HL-60 (cell line): ENCODE measurements around the gene DSC1.
A peak's percentile ranks its signal among the peaks of the same experiment; 100 is the strongest.

Experiments
- DNase-seq, 2 experiments: peaks; one replicate each; pipeline ENCODE4 v3.0.0-alpha.2; 2010 to 2020; ENCODE audit warnings: low read depth in 1 of 2, low spot score in 1 of 2
- H3K27ac ChIP-seq: fragments of 250-450 bp; sonication (Bioruptor Pico); replicated peaks from 2 replicates; pipeline ENCODE4 v1.5.1; 2020; ENCODE audit warnings: mild to moderate bottlenecking, moderate library complexity
- H3K27me3 ChIP-seq: fragments of 250-450 bp; sonication (Bioruptor Pico); 2 replicates; pipeline ENCODE4 v1.5.1; 2021; ENCODE audit warnings: mild to moderate bottlenecking, moderate library complexity; ENCODE audit not compliant: insufficient read depth, poor library complexity, severe bottlenecking
- H3K4me3 ChIP-seq: replicated peaks from 2 replicates; pipeline ENCODE4 v1.5.1; 2011; ENCODE audit warnings: mild to moderate bottlenecking, control low read depth, low read length; ENCODE audit not compliant: insufficient read depth
- GABPA ChIP-seq: IDR thresholded peaks from 2 replicates; pipeline ENCODE4 v1.6.1; 2012; ENCODE audit warnings: low read depth
- POLR2AphosphoS5 ChIP-seq: IDR thresholded peaks from 2 replicates; pipeline ENCODE4 v1.6.1; 2012; ENCODE audit warnings: low read depth
- SPI1 ChIP-seq: IDR thresholded peaks from 2 replicates; pipeline ENCODE4 v1.6.1; 2012; ENCODE audit warnings: low read depth, mild to moderate bottlenecking, borderline replicate concordance
- TF ChIP-seq, protein P1 (sequence below): IDR thresholded peaks from 2 replicates; pipeline ENCODE4 v1.6.1; 2012; ENCODE audit warnings: low read depth; ENCODE audit not compliant: insufficient replicate concordance
- TF ChIP-seq, protein P2 (sequence below): IDR thresholded peaks from one replicate; pipeline ENCODE4 v1.5.1; 2011; ENCODE audit warnings: low read length, control low read depth, inconsistent platforms; ENCODE audit not compliant: insufficient read depth

The DSC1 gene

DNA sequence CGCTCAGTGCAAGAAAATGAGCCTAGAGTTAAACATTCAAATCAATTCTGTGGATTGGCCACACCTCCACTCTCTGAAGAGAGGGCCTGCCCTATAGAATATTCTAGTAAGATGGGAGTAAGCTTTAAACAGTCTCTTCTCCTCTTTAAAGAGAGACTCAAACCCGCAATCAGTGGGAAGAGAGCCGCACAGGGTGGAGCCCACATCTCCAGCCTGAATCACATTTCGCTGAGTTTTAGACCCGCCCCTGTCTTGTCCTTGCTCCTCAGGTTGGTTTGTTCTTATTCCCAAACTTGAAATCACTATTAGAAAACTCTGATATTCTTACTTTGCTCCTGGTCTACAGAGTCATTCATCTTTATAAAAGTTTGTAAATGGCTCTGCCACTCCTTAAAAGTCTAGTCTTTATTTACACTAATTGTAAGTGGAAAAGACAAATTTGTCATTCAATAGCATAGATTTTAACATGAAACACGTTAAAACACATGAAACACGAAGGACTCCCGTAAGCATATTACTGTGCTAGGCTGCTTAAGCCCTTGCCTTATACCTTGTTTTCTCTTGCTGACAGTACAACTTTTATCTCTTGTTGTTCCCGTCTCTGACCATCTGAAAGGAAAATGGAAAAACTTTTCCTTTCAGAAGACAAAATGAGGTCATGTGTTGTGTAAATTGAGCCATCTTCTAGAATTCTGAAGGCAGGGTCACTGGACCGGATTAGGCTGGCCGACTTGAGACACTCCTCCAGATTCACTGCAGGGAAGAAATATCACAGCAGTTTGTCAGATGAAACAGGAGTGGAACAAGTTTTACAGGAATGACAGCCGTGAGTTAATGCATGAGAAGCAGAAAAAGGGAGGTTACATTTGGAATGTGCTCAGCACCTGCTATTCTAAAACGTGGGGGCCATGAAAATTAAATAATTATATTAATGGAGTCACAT lies 5.6 kb downstream of the DSC1 start:
- TF ChIP-seq SPI1 (no peak), POLR2AphosphoS5 (no peak), GABPA (no peak)
- TF ChIP-seq, protein P1, sequence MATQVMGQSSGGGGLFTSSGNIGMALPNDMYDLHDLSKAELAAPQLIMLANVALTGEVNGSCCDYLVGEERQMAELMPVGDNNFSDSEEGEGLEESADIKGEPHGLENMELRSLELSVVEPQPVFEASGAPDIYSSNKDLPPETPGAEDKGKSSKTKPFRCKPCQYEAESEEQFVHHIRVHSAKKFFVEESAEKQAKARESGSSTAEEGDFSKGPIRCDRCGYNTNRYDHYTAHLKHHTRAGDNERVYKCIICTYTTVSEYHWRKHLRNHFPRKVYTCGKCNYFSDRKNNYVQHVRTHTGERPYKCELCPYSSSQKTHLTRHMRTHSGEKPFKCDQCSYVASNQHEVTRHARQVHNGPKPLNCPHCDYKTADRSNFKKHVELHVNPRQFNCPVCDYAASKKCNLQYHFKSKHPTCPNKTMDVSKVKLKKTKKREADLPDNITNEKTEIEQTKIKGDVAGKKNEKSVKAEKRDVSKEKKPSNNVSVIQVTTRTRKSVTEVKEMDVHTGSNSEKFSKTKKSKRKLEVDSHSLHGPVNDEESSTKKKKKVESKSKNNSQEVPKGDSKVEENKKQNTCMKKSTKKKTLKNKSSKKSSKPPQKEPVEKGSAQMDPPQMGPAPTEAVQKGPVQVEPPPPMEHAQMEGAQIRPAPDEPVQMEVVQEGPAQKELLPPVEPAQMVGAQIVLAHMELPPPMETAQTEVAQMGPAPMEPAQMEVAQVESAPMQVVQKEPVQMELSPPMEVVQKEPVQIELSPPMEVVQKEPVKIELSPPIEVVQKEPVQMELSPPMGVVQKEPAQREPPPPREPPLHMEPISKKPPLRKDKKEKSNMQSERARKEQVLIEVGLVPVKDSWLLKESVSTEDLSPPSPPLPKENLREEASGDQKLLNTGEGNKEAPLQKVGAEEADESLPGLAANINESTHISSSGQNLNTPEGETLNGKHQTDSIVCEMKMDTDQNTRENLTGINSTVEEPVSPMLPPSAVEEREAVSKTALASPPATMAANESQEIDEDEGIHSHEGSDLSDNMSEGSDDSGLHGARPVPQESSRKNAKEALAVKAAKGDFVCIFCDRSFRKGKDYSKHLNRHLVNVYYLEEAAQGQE: no peak
- TF ChIP-seq, protein P2, sequence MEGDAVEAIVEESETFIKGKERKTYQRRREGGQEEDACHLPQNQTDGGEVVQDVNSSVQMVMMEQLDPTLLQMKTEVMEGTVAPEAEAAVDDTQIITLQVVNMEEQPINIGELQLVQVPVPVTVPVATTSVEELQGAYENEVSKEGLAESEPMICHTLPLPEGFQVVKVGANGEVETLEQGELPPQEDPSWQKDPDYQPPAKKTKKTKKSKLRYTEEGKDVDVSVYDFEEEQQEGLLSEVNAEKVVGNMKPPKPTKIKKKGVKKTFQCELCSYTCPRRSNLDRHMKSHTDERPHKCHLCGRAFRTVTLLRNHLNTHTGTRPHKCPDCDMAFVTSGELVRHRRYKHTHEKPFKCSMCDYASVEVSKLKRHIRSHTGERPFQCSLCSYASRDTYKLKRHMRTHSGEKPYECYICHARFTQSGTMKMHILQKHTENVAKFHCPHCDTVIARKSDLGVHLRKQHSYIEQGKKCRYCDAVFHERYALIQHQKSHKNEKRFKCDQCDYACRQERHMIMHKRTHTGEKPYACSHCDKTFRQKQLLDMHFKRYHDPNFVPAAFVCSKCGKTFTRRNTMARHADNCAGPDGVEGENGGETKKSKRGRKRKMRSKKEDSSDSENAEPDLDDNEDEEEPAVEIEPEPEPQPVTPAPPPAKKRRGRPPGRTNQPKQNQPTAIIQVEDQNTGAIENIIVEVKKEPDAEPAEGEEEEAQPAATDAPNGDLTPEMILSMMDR: no peak
- no peaks in the 10 kb centered on the region for H3K27me3 ChIP-seq
- DNase-seq: no peak
- H3K27ac ChIP-seq: no peak overlapping the region
- H3K4me3 ChIP-seq: no peak overlapping the region

DNA sequence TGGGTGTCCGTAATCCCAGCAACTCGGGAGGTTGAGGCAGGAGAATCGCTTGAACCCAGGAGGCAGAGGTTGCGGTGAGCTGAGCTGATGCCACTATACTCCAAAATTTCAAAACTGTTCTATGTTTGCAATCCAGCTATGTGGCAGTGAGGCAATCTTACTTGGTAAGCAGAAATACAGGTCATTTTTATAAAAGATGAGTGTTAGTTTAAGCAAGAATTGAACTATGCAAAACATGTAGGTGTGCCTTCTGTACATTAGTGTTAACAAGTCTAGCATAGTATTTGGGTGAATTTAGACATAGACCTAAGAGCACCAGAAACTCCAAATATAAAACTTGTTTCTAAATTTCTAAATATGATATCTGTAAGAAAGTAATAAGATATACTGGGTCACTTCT lies 7.2 kb downstream of the DSC1 start:
- Histone ChIP-seq H3K27ac (no peak overlapping the region), H3K27me3 (no peaks in the 10 kb centered on the region), H3K4me3 (no peak overlapping the region)
- TF ChIP-seq, protein P1: no peak
- TF ChIP-seq SPI1: no peak
- no peak for TF ChIP-seq POLR2AphosphoS5
- TF ChIP-seq, protein P2: no peak
- no peak for TF ChIP-seq GABPA
- DNase-seq: peak in 1 of 2 experiments; percentile 20

DNA sequence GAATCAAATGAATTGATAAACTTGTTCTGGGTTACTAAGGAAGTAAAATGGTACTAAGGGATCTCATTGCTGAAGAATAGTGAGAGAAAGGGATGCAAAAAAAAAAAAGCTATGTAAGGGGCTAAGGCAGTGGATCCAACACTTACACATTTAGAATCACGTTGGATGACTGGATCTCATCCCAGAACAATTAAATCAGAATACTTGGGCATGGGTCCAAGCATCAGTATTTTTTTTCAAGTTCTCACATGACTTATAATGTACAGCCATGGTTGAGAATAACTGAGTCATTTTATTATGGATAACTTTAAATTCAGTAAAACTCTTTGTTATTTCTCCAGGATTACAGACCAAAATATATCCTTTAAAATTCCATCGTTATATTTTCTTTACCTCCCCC lies 8.5 kb downstream of the DSC1 start:
- no peak overlapping the region for H3K27ac ChIP-seq
- no peak for DNase-seq
- TF ChIP-seq POLR2AphosphoS5: no peak
- TF ChIP-seq, protein P1: no peak
- TF ChIP-seq, protein P2: no peak
- no peak overlapping the region for H3K4me3 ChIP-seq
- H3K27me3 ChIP-seq: no peaks in the 10 kb centered on the region
